SK-N-SH treated with all-trans-retinoic acid at 6 μM for 48 hours (cell line): ENCODE measurements around the gene POU1F1.

ENCODE experiments used
- ATAC-seq: fragments of 200-7000 bp; cut with Tn5 transposase; 3 replicates; pipeline ENCODE4 v1.9.1; 2020; ENCODE audit warnings: mild to moderate bottlenecking, moderate library complexity
- BACH2 ChIP-seq: fragments of 250-450 bp; sonication (Bioruptor Pico); IDR thresholded peaks from 2 replicates; pipeline ENCODE4 v1.9.0; 2021; ENCODE audit warnings: mild to moderate bottlenecking, borderline replicate concordance
- CSDC2 ChIP-seq: fragments of 250-450 bp; sonication (Bioruptor Pico); IDR thresholded peaks from 2 replicates; pipeline ENCODE4 v1.5.0; 2020; ENCODE audit warnings: mild to moderate bottlenecking, moderate library complexity
- ESRRG ChIP-seq: fragments of 250-450 bp; sonication (Bioruptor Pico); IDR thresholded peaks from 2 replicates; pipeline ENCODE4 v1.6.1; 2021; ENCODE audit warnings: mild to moderate bottlenecking
- ISL1 ChIP-seq: fragments of 250-450 bp; sonication (Bioruptor Pico); IDR thresholded peaks from 2 replicates; pipeline ENCODE4 v2.1.2; 2022; ENCODE audit warnings: mild to moderate bottlenecking, moderate library complexity
- OSR1 ChIP-seq: fragments of 250-450 bp; sonication (Bioruptor Pico); IDR thresholded peaks from 2 replicates; pipeline ENCODE4 v1.8.0; 2022; ENCODE audit warnings: moderate library complexity, mild to moderate bottlenecking, inconsistent platforms
- PPARA ChIP-seq: fragments of 250-450 bp; sonication (Bioruptor Pico); IDR thresholded peaks from 2 replicates; pipeline ENCODE4 v1.5.0; 2020; ENCODE audit warnings: mild to moderate bottlenecking, borderline replicate concordance
- RARB ChIP-seq: fragments of 250-450 bp; sonication (Bioruptor Pico); IDR thresholded peaks from 2 replicates; pipeline ENCODE4 v1.8.0; 2021; ENCODE audit warnings: mild to moderate bottlenecking, moderate library complexity
- SNAI2 ChIP-seq: fragments of 250-450 bp; sonication (Bioruptor Pico); IDR thresholded peaks from 2 replicates; pipeline ENCODE4 v1.5.0; 2020; ENCODE audit warnings: mild to moderate bottlenecking, moderate library complexity
- TCF4 ChIP-seq: fragments of 250-450 bp; sonication (Bioruptor Pico); IDR thresholded peaks from 2 replicates; pipeline ENCODE4 v1.8.0; 2021; ENCODE audit warnings: mild to moderate bottlenecking, moderate library complexity, borderline replicate concordance
- TOX ChIP-seq: fragments of 250-450 bp; sonication (Bioruptor Pico); IDR thresholded peaks from 2 replicates; pipeline ENCODE4 v1.8.0; 2021; ENCODE audit warnings: mild to moderate bottlenecking, moderate library complexity, borderline replicate concordance
- ZC3H10 ChIP-seq: fragments of 250-450 bp; sonication (Bioruptor Pico); IDR thresholded peaks from 2 replicates; pipeline ENCODE4 v1.5.1; 2021; ENCODE audit warnings: mild to moderate bottlenecking, moderate library complexity
- ZFP3 ChIP-seq: fragments of 250-450 bp; sonication (Bioruptor Pico); IDR thresholded peaks from 2 replicates; pipeline ENCODE4 v1.5.0; 2020; ENCODE audit warnings: mild to moderate bottlenecking, moderate library complexity
- ZFP30 ChIP-seq: fragments of 450-650 bp; formaldehyde crosslinking; IDR thresholded peaks from 2 replicates; pipeline ENCODE4 v1.5.0; 2022; ENCODE audit warnings: mild to moderate bottlenecking, moderate library complexity
- ZNF70 ChIP-seq: fragments of 450-650 bp; formaldehyde crosslinking; IDR thresholded peaks from 2 replicates; pipeline ENCODE4 v1.5.0; 2020; ENCODE audit warnings: mild to moderate bottlenecking, moderate library complexity
- ZNF8 ChIP-seq: fragments of 450-650 bp; formaldehyde crosslinking; IDR thresholded peaks from 2 replicates; pipeline ENCODE4 v1.5.0; 2020; ENCODE audit warnings: mild to moderate bottlenecking, moderate library complexity
- TF ChIP-seq, protein P1 (sequence below): fragments of 250-450 bp; sonication (Bioruptor Pico); IDR thresholded peaks from 2 replicates; pipeline ENCODE4 v1.5.0; 2020; ENCODE audit warnings: mild to moderate bottlenecking, moderate library complexity
- TF ChIP-seq, protein P2 (sequence below): fragments of 250-450 bp; sonication (Bioruptor Pico); IDR thresholded peaks from 2 replicates; pipeline ENCODE4 v1.5.1; 2021; ENCODE audit warnings: mild to moderate bottlenecking, moderate library complexity
- TF ChIP-seq, protein P3 (sequence below): fragments of 250-450 bp; sonication (Bioruptor Pico); IDR thresholded peaks from 2 replicates; pipeline ENCODE4 v1.8.0; 2020; ENCODE audit warnings: mild to moderate bottlenecking, moderate library complexity, borderline replicate concordance
- TF ChIP-seq, protein P4 (sequence below): fragments of 250-450 bp; sonication (Bioruptor Pico); IDR thresholded peaks from 2 replicates; pipeline ENCODE4 v1.5.1; 2020; ENCODE audit warnings: low read depth, mild to moderate bottlenecking, moderate library complexity

The POU1F1 gene

DNA sequence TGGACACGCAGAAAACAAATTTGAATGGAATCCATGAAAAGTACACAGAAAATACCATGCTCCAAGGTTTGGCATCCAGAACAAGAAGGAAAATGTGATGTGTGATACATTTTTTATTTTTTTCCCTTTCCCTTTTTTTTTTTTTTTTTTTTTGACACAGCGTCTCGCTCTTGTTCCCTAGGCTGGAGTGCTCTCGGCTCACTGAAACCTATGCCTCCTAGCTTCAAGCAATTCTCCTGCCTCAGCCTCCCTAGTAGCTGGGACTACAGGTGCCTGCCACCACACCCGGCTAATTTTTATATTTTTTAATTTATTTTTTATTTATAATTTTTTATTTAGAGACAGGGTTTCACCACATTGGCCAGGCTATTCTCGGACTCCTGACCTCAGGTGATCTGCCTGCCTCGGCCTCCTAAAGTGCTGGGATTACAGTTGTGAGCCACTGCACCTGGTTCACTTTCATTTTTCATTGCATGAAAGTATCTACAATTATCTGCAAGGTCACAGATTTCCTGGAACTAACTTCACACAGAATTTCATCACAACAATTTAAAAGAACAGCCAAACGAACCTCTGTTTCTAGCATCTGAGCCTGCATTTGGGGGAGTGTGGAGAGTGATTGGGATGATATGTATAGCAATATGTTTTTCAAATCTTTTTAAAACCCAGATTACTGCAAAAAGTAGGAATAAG lies 8.3 kb downstream of the POU1F1 start:
- TF ChIP-seq ISL1 (no peak), ZFP3 (CRISPR knock-in tag) (no peak), TOX (no peak), CSDC2 (CRISPR knock-in tag) (no peak), ESRRG (CRISPR knock-in tag) (no peak), OSR1 (CRISPR knock-in tag) (no peak), TCF4 (no peak), ZNF8 (CRISPR knock-in tag) (no peak), ZC3H10 (CRISPR knock-in tag) (no peak), ZFP30 (CRISPR knock-in tag) (no peak), ZNF70 (CRISPR knock-in tag) (no peak), BACH2 (CRISPR knock-in tag) (no peak), SNAI2 (CRISPR knock-in tag) (no peak), RARB (CRISPR knock-in tag) (no peak)
- TF ChIP-seq, protein P1, sequence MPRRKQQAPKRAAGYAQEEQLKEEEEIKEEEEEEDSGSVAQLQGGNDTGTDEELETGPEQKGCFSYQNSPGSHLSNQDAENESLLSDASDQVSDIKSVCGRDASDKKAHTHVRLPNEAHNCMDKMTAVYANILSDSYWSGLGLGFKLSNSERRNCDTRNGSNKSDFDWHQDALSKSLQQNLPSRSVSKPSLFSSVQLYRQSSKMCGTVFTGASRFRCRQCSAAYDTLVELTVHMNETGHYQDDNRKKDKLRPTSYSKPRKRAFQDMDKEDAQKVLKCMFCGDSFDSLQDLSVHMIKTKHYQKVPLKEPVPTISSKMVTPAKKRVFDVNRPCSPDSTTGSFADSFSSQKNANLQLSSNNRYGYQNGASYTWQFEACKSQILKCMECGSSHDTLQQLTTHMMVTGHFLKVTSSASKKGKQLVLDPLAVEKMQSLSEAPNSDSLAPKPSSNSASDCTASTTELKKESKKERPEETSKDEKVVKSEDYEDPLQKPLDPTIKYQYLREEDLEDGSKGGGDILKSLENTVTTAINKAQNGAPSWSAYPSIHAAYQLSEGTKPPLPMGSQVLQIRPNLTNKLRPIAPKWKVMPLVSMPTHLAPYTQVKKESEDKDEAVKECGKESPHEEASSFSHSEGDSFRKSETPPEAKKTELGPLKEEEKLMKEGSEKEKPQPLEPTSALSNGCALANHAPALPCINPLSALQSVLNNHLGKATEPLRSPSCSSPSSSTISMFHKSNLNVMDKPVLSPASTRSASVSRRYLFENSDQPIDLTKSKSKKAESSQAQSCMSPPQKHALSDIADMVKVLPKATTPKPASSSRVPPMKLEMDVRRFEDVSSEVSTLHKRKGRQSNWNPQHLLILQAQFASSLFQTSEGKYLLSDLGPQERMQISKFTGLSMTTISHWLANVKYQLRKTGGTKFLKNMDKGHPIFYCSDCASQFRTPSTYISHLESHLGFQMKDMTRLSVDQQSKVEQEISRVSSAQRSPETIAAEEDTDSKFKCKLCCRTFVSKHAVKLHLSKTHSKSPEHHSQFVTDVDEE (CRISPR knock-in tag) = no peak
- TF ChIP-seq, protein P2, sequence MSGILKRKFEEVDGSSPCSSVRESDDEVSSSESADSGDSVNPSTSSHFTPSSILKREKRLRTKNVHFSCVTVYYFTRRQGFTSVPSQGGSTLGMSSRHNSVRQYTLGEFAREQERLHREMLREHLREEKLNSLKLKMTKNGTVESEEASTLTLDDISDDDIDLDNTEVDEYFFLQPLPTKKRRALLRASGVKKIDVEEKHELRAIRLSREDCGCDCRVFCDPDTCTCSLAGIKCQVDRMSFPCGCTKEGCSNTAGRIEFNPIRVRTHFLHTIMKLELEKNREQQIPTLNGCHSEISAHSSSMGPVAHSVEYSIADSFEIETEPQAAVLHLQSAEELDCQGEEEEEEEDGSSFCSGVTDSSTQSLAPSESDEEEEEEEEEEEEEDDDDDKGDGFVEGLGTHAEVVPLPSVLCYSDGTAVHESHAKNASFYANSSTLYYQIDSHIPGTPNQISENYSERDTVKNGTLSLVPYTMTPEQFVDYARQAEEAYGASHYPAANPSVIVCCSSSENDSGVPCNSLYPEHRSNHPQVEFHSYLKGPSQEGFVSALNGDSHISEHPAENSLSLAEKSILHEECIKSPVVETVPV = no peak
- TF ChIP-seq, protein P3, sequence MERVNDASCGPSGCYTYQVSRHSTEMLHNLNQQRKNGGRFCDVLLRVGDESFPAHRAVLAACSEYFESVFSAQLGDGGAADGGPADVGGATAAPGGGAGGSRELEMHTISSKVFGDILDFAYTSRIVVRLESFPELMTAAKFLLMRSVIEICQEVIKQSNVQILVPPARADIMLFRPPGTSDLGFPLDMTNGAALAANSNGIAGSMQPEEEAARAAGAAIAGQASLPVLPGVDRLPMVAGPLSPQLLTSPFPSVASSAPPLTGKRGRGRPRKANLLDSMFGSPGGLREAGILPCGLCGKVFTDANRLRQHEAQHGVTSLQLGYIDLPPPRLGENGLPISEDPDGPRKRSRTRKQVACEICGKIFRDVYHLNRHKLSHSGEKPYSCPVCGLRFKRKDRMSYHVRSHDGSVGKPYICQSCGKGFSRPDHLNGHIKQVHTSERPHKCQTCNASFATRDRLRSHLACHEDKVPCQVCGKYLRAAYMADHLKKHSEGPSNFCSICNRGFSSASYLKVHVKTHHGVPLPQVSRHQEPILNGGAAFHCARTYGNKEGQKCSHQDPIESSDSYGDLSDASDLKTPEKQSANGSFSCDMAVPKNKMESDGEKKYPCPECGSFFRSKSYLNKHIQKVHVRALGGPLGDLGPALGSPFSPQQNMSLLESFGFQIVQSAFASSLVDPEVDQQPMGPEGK (CRISPR knock-in tag) = no peak

DNA sequence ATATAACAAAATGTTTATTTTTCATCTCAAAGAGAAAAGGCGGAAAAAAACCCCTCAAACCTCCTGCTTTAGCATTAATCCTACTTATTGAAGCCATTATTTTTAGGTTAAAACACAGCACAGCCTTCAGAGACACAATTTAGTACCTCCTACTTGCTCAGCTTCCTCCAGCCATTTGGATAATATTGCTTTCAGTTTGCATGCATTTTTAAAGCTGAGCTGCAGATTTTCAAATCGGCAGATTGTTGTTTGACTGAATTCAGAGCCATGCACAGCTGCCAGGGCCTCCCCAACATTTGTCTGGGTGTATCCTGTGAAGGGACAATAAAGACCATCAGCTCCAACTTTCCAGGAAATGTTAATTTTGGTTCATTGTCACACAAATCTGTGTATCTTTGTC lies 14.5 kb downstream of the POU1F1 start:
- no peak for ATAC-seq

More for the DNA sequence above, 8.3 kb downstream of the POU1F1 start:
- no peak for ATAC-seq

DNA sequence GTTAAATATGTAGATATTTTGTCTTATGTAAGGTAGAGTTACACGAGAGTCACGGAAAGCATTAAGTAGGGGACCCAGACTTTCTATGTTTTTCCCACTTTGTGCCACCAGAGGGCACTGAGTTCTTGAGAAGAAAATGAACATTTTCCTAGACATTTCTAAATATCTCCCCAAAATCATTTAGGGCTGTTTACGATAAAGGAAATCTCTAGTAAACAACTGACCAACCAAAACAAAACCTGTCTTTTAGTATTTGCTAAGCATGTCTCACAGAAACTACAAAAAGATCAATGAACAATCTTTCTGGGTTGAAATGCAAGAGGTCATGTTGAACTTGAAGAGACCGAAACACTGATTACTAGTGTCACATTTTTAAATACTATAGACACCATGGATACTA lies 16.1 kb downstream of the POU1F1 start:
- TF ChIP-seq ZNF70 (CRISPR knock-in tag) (no peak), TOX (no peak), RARB (CRISPR knock-in tag) (no peak)
- TF ChIP-seq, protein P2 = no peak
- TF ChIP-seq, protein P4, sequence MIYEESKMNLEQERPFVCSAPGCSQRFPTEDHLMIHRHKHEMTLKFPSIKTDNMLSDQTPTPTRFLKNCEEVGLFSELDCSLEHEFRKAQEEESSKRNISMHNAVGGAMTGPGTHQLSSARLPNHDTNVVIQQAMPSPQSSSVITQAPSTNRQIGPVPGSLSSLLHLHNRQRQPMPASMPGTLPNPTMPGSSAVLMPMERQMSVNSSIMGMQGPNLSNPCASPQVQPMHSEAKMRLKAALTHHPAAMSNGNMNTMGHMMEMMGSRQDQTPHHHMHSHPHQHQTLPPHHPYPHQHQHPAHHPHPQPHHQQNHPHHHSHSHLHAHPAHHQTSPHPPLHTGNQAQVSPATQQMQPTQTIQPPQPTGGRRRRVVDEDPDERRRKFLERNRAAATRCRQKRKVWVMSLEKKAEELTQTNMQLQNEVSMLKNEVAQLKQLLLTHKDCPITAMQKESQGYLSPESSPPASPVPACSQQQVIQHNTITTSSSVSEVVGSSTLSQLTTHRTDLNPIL = no peak
- ATAC-seq = peak; percentile 65; the same call in 2 of the 3 replicates

More for the DNA sequence above, 14.5 kb downstream of the POU1F1 start:
- TF ChIP-seq ZC3H10 (CRISPR knock-in tag) (no peak), PPARA (CRISPR knock-in tag) (no peak), ISL1 (no peak)
- TF ChIP-seq, all 23 proteins: peak for 0

DNA sequence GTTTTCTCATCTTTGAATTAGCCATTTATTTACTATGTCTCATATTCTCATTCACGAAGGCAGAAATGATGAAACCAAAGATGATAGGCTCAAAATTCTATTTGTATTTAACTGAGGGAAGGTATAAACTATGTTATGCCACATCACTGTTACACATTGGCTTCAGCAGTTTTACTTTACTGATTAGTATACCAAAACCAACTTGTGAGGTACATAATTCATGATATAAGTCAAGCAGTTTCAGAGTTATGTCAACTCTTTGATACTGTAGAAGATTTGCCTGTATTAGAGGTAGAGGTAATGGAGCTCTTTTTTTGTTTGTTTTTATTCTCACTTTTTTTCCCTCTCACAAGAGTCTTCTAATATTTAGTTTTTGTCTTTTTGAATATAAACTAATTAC lies 26.4 kb downstream of the POU1F1 start:
- TF ChIP-seq ZFP3 (CRISPR knock-in tag) (no peak), BACH2 (CRISPR knock-in tag) (no peak)

More for the DNA sequence above, 26.4 kb downstream of the POU1F1 start:
- ATAC-seq = no peak
